Esophagus muscularis mucosa (tissue), 4 donors: ENCODE measurements around the gene RERE. TPM values are rescaled to one million over a fixed set of nuclear protein-coding genes. Genes with fewer than 3 reads are reported as not detected.

Experiments used
- DNase-seq: peaks from one replicate; pipeline ENCODE4 v3.0.0-alpha.2; 2017; ENCODE audit errors: extremely low spot score
- H3K27ac ChIP-seq, 4 donors: fragments of 200-600 bp; sonication (generic); replicated peaks in 1 of 4; 1 replicate in 3 of 4; 2 replicates in 1 of 4; pipeline ENCODE4 v1.5.1; 2016 to 2019; ENCODE audit warnings: mild to moderate bottlenecking in 1 of 4
- H3K27me3 ChIP-seq, 4 donors: fragments of 200-600 bp; sonication (generic); one replicate each; pipeline versions ENCODE4 v1.5.1 to v1.6.0; 2016 to 2019
- H3K36me3 ChIP-seq, 4 donors: fragments of 200-600 bp; sonication (generic); one replicate each; pipeline ENCODE4 v1.5.1; 2016 to 2019
- H3K4me1 ChIP-seq, 4 donors: fragments of 200-600 bp; sonication (generic); one replicate each; pipeline ENCODE4 v1.5.1; 2016 to 2019
- H3K4me3 ChIP-seq, 4 donors: fragments of 200-600 bp; sonication (generic); 1 replicate in 2 of 4; 2 replicates in 2 of 4; pipeline ENCODE4 v1.5.1; 2016 to 2019; ENCODE audit warnings: mild to moderate bottlenecking in 4 of 4, moderate library complexity in 1 of 4
- H3K9me3 ChIP-seq, 4 donors: fragments of 200-600 bp; sonication (generic); 1 replicate in 3 of 4; 2 replicates in 1 of 4; pipeline ENCODE4 v1.5.1; 2016 to 2019
- CTCF ChIP-seq, 3 experiments: fragments of 200-600 bp in 2 of 3; fragments of 450-650 bp in 1 of 3; sonication (generic) in 2 of 3; IDR thresholded peaks; one replicate each; pipeline ENCODE4 v1.5.1; 2017 to 2019; ENCODE audit warnings: antibody characterized with exemption in 3 of 3, mild to moderate bottlenecking in 2 of 3, moderate library complexity in 1 of 3
- EP300 ChIP-seq: sonication (generic); formaldehyde crosslinking; IDR thresholded peaks from one replicate; pipeline ENCODE4 v1.6.1; 2017; ENCODE audit warnings: antibody characterized with exemption
- POLR2A ChIP-seq: fragments of 450-650 bp; IDR thresholded peaks from one replicate; pipeline ENCODE4 v1.6.1; 2017; ENCODE audit warnings: antibody characterized with exemption, moderate library complexity, mild to moderate bottlenecking, low read depth
- POLR2AphosphoS5 ChIP-seq, 2 donors: sonication (generic); formaldehyde crosslinking; IDR thresholded peaks; one replicate each; pipeline ENCODE4 v1.6.1; 2017; ENCODE audit warnings: antibody characterized with exemption in 2 of 2
- WGBS: methylation state at CpG from one replicate; pipeline ENCODE4 v1.1.5; 2018; 5-methylcytosine and 5-hydroxymethylcytosine counted together
- intact Hi-C: fragments of 100-400 bp; cut with DNase I; formaldehyde crosslinking; loops from one replicate; pipeline ENCODE4 v1.15.1; 2023
- total RNA-seq, 4 donors: library from RNA; depleted of rRNA; stranded (reverse); fragments of >200 nt; gene quantifications; one replicate each; pipeline versions ENCODE4 v1.1.0 to v1.2.1, GENCODE V29; 2016

Gene RERE
- total RNA-seq, 4 donors from 2014 or later, result 133 to 212 (median 168) TPM

- DNase-seq, result no peak
- intact Hi-C loops, result no loop called here
- H3K9me3 ChIP-seq, result no peaks in the 10 kb centered on the region
- WGBS, result 90% methylated on average over 14 of the region's 14 CpGs
- H3K27ac ChIP-seq, result no peak overlapping the region
- H3K27me3 ChIP-seq, result no peaks in the 10 kb centered on the region
- no peak overlapping the region for H3K4me3 ChIP-seq
- H3K36me3 ChIP-seq, result peaks cover 13 to 80% (median 25%) of the 10 kb centered on the region in 4 donors
- H3K4me1 ChIP-seq, result no peaks in the 10 kb centered on the region
- TF ChIP-seq CTCF (IDR thresholded peaks at IDR 0.05) (no peak), POLR2AphosphoS5 (IDR thresholded peaks at IDR 0.05) (no peak), EP300 (no peak), POLR2A (no peak)
Observed at GRCh38 chr1:8329858-8330257, 487.6 kb downstream of the RERE start.

GRCh38 chr1:8329439-8329838 is 488.0 kb downstream of the RERE start:
- intact Hi-C loops, result no loop called here
- Histone ChIP-seq H3K4me1 (peaks cover 0 to 2% (median 0%) of the 10 kb centered on the region in 4 donors), H3K36me3 (peaks cover 14 to 80% (median 26%) of the 10 kb centered on the region in 4 donors), H3K27ac (no peak overlapping the region), H3K9me3 (no peaks in the 10 kb centered on the region), H3K4me3 (no peak overlapping the region), H3K27me3 (no peaks in the 10 kb centered on the region)
- 58% methylated on average over 8 of the region's 12 CpGs for WGBS
- no peak for DNase-seq
- TF ChIP-seq POLR2A (no peak), CTCF (IDR thresholded peaks at IDR 0.05) (no peak), EP300 (no peak), POLR2AphosphoS5 (IDR thresholded peaks at IDR 0.05) (no peak)

- no peak overlapping the region for H3K4me3 ChIP-seq
- no peaks in the 10 kb centered on the region for H3K9me3 ChIP-seq
- DNase-seq, result no peak
- H3K4me1 ChIP-seq, result peaks cover 0 to 10% (median 0%) of the 10 kb centered on the region in 4 donors
- intact Hi-C loops, result no loop called here
- no peaks in the 10 kb centered on the region for H3K27me3 ChIP-seq
- H3K27ac ChIP-seq, result no peak overlapping the region
- WGBS, result 90% methylated on average over 18 of the region's 18 CpGs
- peaks cover 14 to 72% (median 26%) of the 10 kb centered on the region in 4 donors for H3K36me3 ChIP-seq
- no peak for TF ChIP-seq EP300
- TF ChIP-seq POLR2A, result no peak
- no peak for TF ChIP-seq CTCF (IDR thresholded peaks at IDR 0.05)
- TF ChIP-seq POLR2AphosphoS5 (IDR thresholded peaks at IDR 0.05), result no peak
Observed at GRCh38 chr1:8328271-8328670, 489.2 kb downstream of the RERE start.

GRCh38 chr1:8326265-8326664 is 491.2 kb downstream of the RERE start:
- intact Hi-C loops, result no loop called here

More at GRCh38 chr1:8326265-8326664, 491.2 kb downstream of the RERE start:
- H3K9me3 ChIP-seq, result no peaks in the 10 kb centered on the region
- H3K27me3 ChIP-seq, result no peaks in the 10 kb centered on the region
- no peak overlapping the region for H3K27ac ChIP-seq
- TF ChIP-seq EP300, result no peak
- TF ChIP-seq POLR2AphosphoS5 (IDR thresholded peaks at IDR 0.05), result no peak
- no peak for TF ChIP-seq POLR2A
- TF ChIP-seq CTCF (IDR thresholded peaks at IDR 0.05), result no peak
- H3K36me3 ChIP-seq, result peaks cover 14 to 53% (median 23%) of the 10 kb centered on the region in 4 donors
- WGBS, result 95% methylated on average over 13 of the region's 13 CpGs
- DNase-seq, result no peak
- H3K4me1 ChIP-seq, result peaks cover 0 to 10% (median 0%) of the 10 kb centered on the region in 4 donors
- no peak overlapping the region for H3K4me3 ChIP-seq
